GM21390 (cell line): ENCODE data around the gene HOXA7.

Source experiments
- ATAC-seq: cut with Tn5 transposase; IDR thresholded peaks from one replicate; pipeline ENCODE4 v1.9.1; 2021; ENCODE audit not compliant: unreplicated experiment

The HOXA7 gene

GRCh38 chr7:27148031-27148755, 8.3 kb downstream of the HOXA7 start:
- no peak for ATAC-seq

- no peak for ATAC-seq
These were observed 9.1 kb downstream of the HOXA7 start, which contains the start of gene HOXA6 for GRCh38 chr7:27147199-27148030. TSS of gene HOXA6 (minus strand) at chr7:27147774. CDS start at chr7:27147749, 25 bp downstream.

- no peak for ATAC-seq
These were observed 9.8 kb downstream of the HOXA7 start for GRCh38 chr7:27146491-27147198.

- no peak for ATAC-seq
These were observed 10.5 kb downstream of the HOXA7 start for GRCh38 chr7:27145914-27146412.

GRCh38 chr7:27145165-27145913, 11.1 kb downstream of the HOXA7 start:
- no peak for ATAC-seq

GRCh38 chr7:27144781-27145164, 11.7 kb downstream of the HOXA7 start:
- no peak for ATAC-seq

GRCh38 chr7:27143950-27144780, 12.3 kb downstream of the HOXA7 start:
- ATAC-seq = no peak

- ATAC-seq = no peak
These were observed 13.2 kb downstream of the HOXA7 start, which contains the start of gene HOXA5 for GRCh38 chr7:27143023-27143949. TSS of gene HOXA5 (minus strand) at chr7:27143681. CDS start at chr7:27143607, 74 bp downstream.

- ATAC-seq = no peak
These were observed 13.9 kb downstream of the HOXA7 start for GRCh38 chr7:27142580-27143022.

- no peak for ATAC-seq
These were observed 14.4 kb downstream of the HOXA7 start for GRCh38 chr7:27141923-27142579.

GRCh38 chr7:27141137-27141922, 15.1 kb downstream of the HOXA7 start:
- ATAC-seq = no peak

- no peak for ATAC-seq
These were observed 16.2 kb downstream of the HOXA7 start for GRCh38 chr7:27140126-27140857.

- ATAC-seq = no peak
These were observed 16.9 kb downstream of the HOXA7 start for GRCh38 chr7:27139334-27140125.

- ATAC-seq = no peak
These were observed 17.5 kb downstream of the HOXA7 start for GRCh38 chr7:27138985-27139333.

- no peak for ATAC-seq
These were observed 18.0 kb downstream of the HOXA7 start for GRCh38 chr7:27138472-27138871.
